ENCODE data around the gene NT5C3A. TPM values are rescaled to one million over a fixed set of nuclear protein-coding genes. Genes with fewer than 3 reads are reported as not detected.
"Not testable (repeated sequence)": the region's sequence is repeated elsewhere in the genome, so short reads cannot be mapped to it uniquely, and the experiment has no call there.

Gene NT5C3A
- total RNA-seq, 1 donor from 2014 or later = 31.3 TPM

GRCh38 chr7:33024189-33024757 lies 38.3 kb downstream of the NT5C3A start:
- H3K4me3 ChIP-seq (ENCODE audit: low read length in 3 of 3) = no peak overlapping the region

GRCh38 chr7:33012364-33012763 lies 50.2 kb downstream of the NT5C3A start:
- H3K9me3 ChIP-seq (ENCODE audit: control insufficient read depth in 3 of 3, low read length in 3 of 3) = no peaks in the 10 kb centered on the region
- H3K27me3 ChIP-seq (ENCODE audit: control insufficient read depth in 3 of 3, insufficient read depth in 3 of 3, low read length in 3 of 3) = no peaks in the 10 kb centered on the region
- peaks cover 23 to 24% (median 24%) of the 10 kb centered on the region in 3 donors for H3K36me3 ChIP-seq (ENCODE audit: control insufficient read depth in 3 of 3, insufficient read depth in 3 of 3, low read length in 3 of 3)
- no peak overlapping the region for H3K27ac ChIP-seq (ENCODE audit: low read depth, low read length)
- H3K4me3 ChIP-seq (ENCODE audit: low read length in 3 of 3) = no peak overlapping the region
- H3K4me1 ChIP-seq (ENCODE audit: control insufficient read depth in 3 of 3, insufficient read depth in 3 of 3, low read length in 3 of 3) = no peaks in the 10 kb centered on the region
- H3K9ac ChIP-seq (ENCODE audit: low read depth in 1 of 3, low read length in 3 of 3) = no peak overlapping the region

More at GRCh38 chr7:33024189-33024757, 38.3 kb downstream of the NT5C3A start:
- H3K36me3 ChIP-seq (ENCODE audit: control insufficient read depth in 3 of 3, insufficient read depth in 3 of 3, low read length in 3 of 3) = peaks cover 8 to 18% (median 16%) of the 10 kb centered on the region in 3 donors
- H3K4me1 ChIP-seq (ENCODE audit: control insufficient read depth in 3 of 3, insufficient read depth in 3 of 3, low read length in 3 of 3) = no peaks in the 10 kb centered on the region
- no peaks in the 10 kb centered on the region for H3K27me3 ChIP-seq (ENCODE audit: control insufficient read depth in 3 of 3, insufficient read depth in 3 of 3, low read length in 3 of 3)
- H3K27ac ChIP-seq (ENCODE audit: low read depth, low read length) = no peak overlapping the region
- H3K9ac ChIP-seq (ENCODE audit: low read depth in 1 of 3, low read length in 3 of 3) = no peak overlapping the region
- H3K9me3 ChIP-seq (ENCODE audit: control insufficient read depth in 3 of 3, low read length in 3 of 3) = no peaks in the 10 kb centered on the region

- H3K27ac ChIP-seq (ENCODE audit: low read depth, low read length) = no peak overlapping the region
- H3K9ac ChIP-seq (ENCODE audit: low read depth in 1 of 3, low read length in 3 of 3) = no peak overlapping the region
- H3K36me3 ChIP-seq (ENCODE audit: control insufficient read depth in 3 of 3, insufficient read depth in 3 of 3, low read length in 3 of 3) = peaks cover 18 to 20% (median 20%) of the 10 kb centered on the region in 3 donors
- no peaks in the 10 kb centered on the region for H3K27me3 ChIP-seq (ENCODE audit: control insufficient read depth in 3 of 3, insufficient read depth in 3 of 3, low read length in 3 of 3)
- no peaks in the 10 kb centered on the region for H3K9me3 ChIP-seq (ENCODE audit: control insufficient read depth in 3 of 3, low read length in 3 of 3)
- no peaks in the 10 kb centered on the region for H3K4me1 ChIP-seq (ENCODE audit: control insufficient read depth in 3 of 3, insufficient read depth in 3 of 3, low read length in 3 of 3)
- H3K4me3 ChIP-seq (ENCODE audit: low read length in 3 of 3) = no peak overlapping the region
These were observed 52.8 kb downstream of the NT5C3A start for GRCh38 chr7:33009734-33010133.

GRCh38 chr7:33005690-33006089 lies 56.9 kb downstream of the NT5C3A start:
- not testable (repeated sequence) for H3K4me1 ChIP-seq (ENCODE audit: control insufficient read depth in 3 of 3, insufficient read depth in 3 of 3, low read length in 3 of 3); H3K27ac ChIP-seq (ENCODE audit: low read depth, low read length); H3K27me3 ChIP-seq (ENCODE audit: control insufficient read depth in 3 of 3, insufficient read depth in 3 of 3, low read length in 3 of 3); H3K9me3 ChIP-seq (ENCODE audit: control insufficient read depth in 3 of 3, low read length in 3 of 3); H3K4me3 ChIP-seq (ENCODE audit: low read length in 3 of 3); H3K9ac ChIP-seq (ENCODE audit: low read depth in 1 of 3, low read length in 3 of 3)
- peaks cover 12 to 17% (median 12%) of the 10 kb centered on the region in 3 donors for H3K36me3 ChIP-seq (ENCODE audit: control insufficient read depth in 3 of 3, insufficient read depth in 3 of 3, low read length in 3 of 3)

- peaks cover 12 to 17% (median 12%) of the 10 kb centered on the region in 3 donors for H3K36me3 ChIP-seq (ENCODE audit: control insufficient read depth in 3 of 3, insufficient read depth in 3 of 3, low read length in 3 of 3)
- H3K4me3 ChIP-seq (ENCODE audit: low read length in 3 of 3); H3K9ac ChIP-seq (ENCODE audit: low read depth in 1 of 3, low read length in 3 of 3); H3K27me3 ChIP-seq (ENCODE audit: control insufficient read depth in 3 of 3, insufficient read depth in 3 of 3, low read length in 3 of 3); H3K4me1 ChIP-seq (ENCODE audit: control insufficient read depth in 3 of 3, insufficient read depth in 3 of 3, low read length in 3 of 3); H3K9me3 ChIP-seq (ENCODE audit: control insufficient read depth in 3 of 3, low read length in 3 of 3); H3K27ac ChIP-seq (ENCODE audit: low read depth, low read length): not testable (repeated sequence)
These were observed 57.4 kb downstream of the NT5C3A start for GRCh38 chr7:33005193-33005592.

GRCh38 chr7:33004104-33004616 lies 58.4 kb downstream of the NT5C3A start:
- not testable (repeated sequence) for H3K4me3 ChIP-seq (ENCODE audit: low read length in 3 of 3); H3K27ac ChIP-seq (ENCODE audit: low read depth, low read length)

GRCh38 chr7:33003111-33003510 lies 59.5 kb downstream of the NT5C3A start:
- peaks cover 12 to 15% (median 12%) of the 10 kb centered on the region in 3 donors for H3K36me3 ChIP-seq (ENCODE audit: control insufficient read depth in 3 of 3, insufficient read depth in 3 of 3, low read length in 3 of 3)
- not testable (repeated sequence) for H3K9ac ChIP-seq (ENCODE audit: low read depth in 1 of 3, low read length in 3 of 3); H3K4me3 ChIP-seq (ENCODE audit: low read length in 3 of 3); H3K27me3 ChIP-seq (ENCODE audit: control insufficient read depth in 3 of 3, insufficient read depth in 3 of 3, low read length in 3 of 3); H3K27ac ChIP-seq (ENCODE audit: low read depth, low read length); H3K4me1 ChIP-seq (ENCODE audit: control insufficient read depth in 3 of 3, insufficient read depth in 3 of 3, low read length in 3 of 3); H3K9me3 ChIP-seq (ENCODE audit: control insufficient read depth in 3 of 3, low read length in 3 of 3)

More at GRCh38 chr7:33004104-33004616, 58.4 kb downstream of the NT5C3A start:
- H3K4me1 ChIP-seq (ENCODE audit: control insufficient read depth in 3 of 3, insufficient read depth in 3 of 3, low read length in 3 of 3); H3K9ac ChIP-seq (ENCODE audit: low read depth in 1 of 3, low read length in 3 of 3); H3K27me3 ChIP-seq (ENCODE audit: control insufficient read depth in 3 of 3, insufficient read depth in 3 of 3, low read length in 3 of 3); H3K9me3 ChIP-seq (ENCODE audit: control insufficient read depth in 3 of 3, low read length in 3 of 3): not testable (repeated sequence)
- H3K36me3 ChIP-seq (ENCODE audit: control insufficient read depth in 3 of 3, insufficient read depth in 3 of 3, low read length in 3 of 3) = peaks cover 12 to 17% (median 12%) of the 10 kb centered on the region in 3 donors

- not testable (repeated sequence) for H3K27me3 ChIP-seq (ENCODE audit: control insufficient read depth in 3 of 3, insufficient read depth in 3 of 3, low read length in 3 of 3); H3K4me3 ChIP-seq (ENCODE audit: low read length in 3 of 3); H3K36me3 ChIP-seq (ENCODE audit: control insufficient read depth in 3 of 3, insufficient read depth in 3 of 3, low read length in 3 of 3); H3K4me1 ChIP-seq (ENCODE audit: control insufficient read depth in 3 of 3, insufficient read depth in 3 of 3, low read length in 3 of 3); H3K9ac ChIP-seq (ENCODE audit: low read depth in 1 of 3, low read length in 3 of 3); H3K9me3 ChIP-seq (ENCODE audit: control insufficient read depth in 3 of 3, low read length in 3 of 3); H3K27ac ChIP-seq (ENCODE audit: low read depth, low read length)
These were observed 63.2 kb downstream of the NT5C3A start for GRCh38 chr7:32999380-32999779.

- H3K9ac ChIP-seq (ENCODE audit: low read depth in 1 of 3, low read length in 3 of 3) = not testable (repeated sequence)
These were observed 64.0 kb downstream of the NT5C3A start for GRCh38 chr7:32998361-32999171.

GRCh38 chr7:32997956-32998355 lies 64.6 kb downstream of the NT5C3A start:
- not testable (repeated sequence) for H3K36me3 ChIP-seq (ENCODE audit: control insufficient read depth in 3 of 3, insufficient read depth in 3 of 3, low read length in 3 of 3); H3K9ac ChIP-seq (ENCODE audit: low read depth in 1 of 3, low read length in 3 of 3); H3K4me1 ChIP-seq (ENCODE audit: control insufficient read depth in 3 of 3, insufficient read depth in 3 of 3, low read length in 3 of 3); H3K9me3 ChIP-seq (ENCODE audit: control insufficient read depth in 3 of 3, low read length in 3 of 3); H3K27me3 ChIP-seq (ENCODE audit: control insufficient read depth in 3 of 3, insufficient read depth in 3 of 3, low read length in 3 of 3); H3K4me3 ChIP-seq (ENCODE audit: low read length in 3 of 3); H3K27ac ChIP-seq (ENCODE audit: low read depth, low read length)

More at GRCh38 chr7:32998361-32999171, 64.0 kb downstream of the NT5C3A start:
- H3K27me3 ChIP-seq (ENCODE audit: control insufficient read depth in 3 of 3, insufficient read depth in 3 of 3, low read length in 3 of 3); H3K27ac ChIP-seq (ENCODE audit: low read depth, low read length); H3K36me3 ChIP-seq (ENCODE audit: control insufficient read depth in 3 of 3, insufficient read depth in 3 of 3, low read length in 3 of 3); H3K9me3 ChIP-seq (ENCODE audit: control insufficient read depth in 3 of 3, low read length in 3 of 3); H3K4me3 ChIP-seq (ENCODE audit: low read length in 3 of 3); H3K4me1 ChIP-seq (ENCODE audit: control insufficient read depth in 3 of 3, insufficient read depth in 3 of 3, low read length in 3 of 3): not testable (repeated sequence)

All from skeletal muscle tissue (tissue), 4 donors.